ENCODE measurements around the gene IL15RA. TPM values are rescaled to one million over a fixed set of nuclear protein-coding genes. Genes with fewer than 3 reads are reported as not detected.

IL15RA gene
- total RNA-seq, 1 donor from 2014 or later: not detected

GRCh38 chr10:5956146-5956936, 21.0 kb downstream of the IL15RA start:
- Mint-ChIP-seq H3K27me3 (ENCODE audit: insufficient read depth, low read depth) (peaks cover 7% of the 10 kb centered on the region), H3K27ac (no peak overlapping the region), H3K9me3 (no peaks in the 10 kb centered on the region), H3K36me3 (no peaks in the 10 kb centered on the region), H3K4me3 (no peak overlapping the region), H3K4me1 (peaks cover 3% of the 10 kb centered on the region)
- Histone ChIP-seq H3K9ac (no peak overlapping the region), H3K36me3 (no peaks in the 10 kb centered on the region), H3K4me2 (no peak overlapping the region), H2AFZ (replicated peaks) (no peak overlapping the region), H3K27me3 (no peaks in the 10 kb centered on the region), H3K4me1 (no peaks in the 10 kb centered on the region), H3K79me2 (ENCODE audit: low read depth) (no peaks in the 10 kb centered on the region), H3K27ac (no peak overlapping the region), H3F3A (ENCODE audit: low read depth) (no peaks in the 10 kb centered on the region), H3K9me3 (ENCODE audit: low read depth) (no peaks in the 10 kb centered on the region), H3K4me3 (no peak overlapping the region), H4K20me1 (ENCODE audit: low read depth) (no peaks in the 10 kb centered on the region)
- TF ChIP-seq EZH2phosphoT487 (IDR thresholded peaks at IDR 0.05): no peak
- TF ChIP-seq CTCF (IDR thresholded peaks at IDR 0.05): no peak
- TF ChIP-seq EZH2 (IDR thresholded peaks at IDR 0.05): no peak
- no peak for DNase-seq (ENCODE audit: low spot score)

GRCh38 chr10:5953676-5954075, 23.7 kb downstream of the IL15RA start:
- Mint-ChIP-seq H3K4me3 (no peak overlapping the region), H3K27ac (no peak overlapping the region)
- H3F3A ChIP-seq (ENCODE audit: low read depth): no peaks in the 10 kb centered on the region

GRCh38 chr10:5952731-5953385, 24.5 kb downstream of the IL15RA start:
- Histone ChIP-seq H3K4me3 (no peak overlapping the region), H3K79me2 (ENCODE audit: low read depth) (no peaks in the 10 kb centered on the region), H3K27me3 (no peaks in the 10 kb centered on the region), H2AFZ (replicated peaks) (no peak overlapping the region), H4K20me1 (ENCODE audit: low read depth) (no peaks in the 10 kb centered on the region), H3K4me1 (peaks cover 4% of the 10 kb centered on the region), H3K4me2 (no peak overlapping the region), H3K27ac (no peak overlapping the region), H3K9me3 (ENCODE audit: low read depth) (no peaks in the 10 kb centered on the region), H3K36me3 (no peaks in the 10 kb centered on the region), H3F3A (ENCODE audit: low read depth) (no peaks in the 10 kb centered on the region), H3K9ac (no peak overlapping the region)
- no peak for TF ChIP-seq CTCF (IDR thresholded peaks at IDR 0.05)
- no peak for TF ChIP-seq EZH2phosphoT487 (IDR thresholded peaks at IDR 0.05)
- no peak for TF ChIP-seq EZH2 (IDR thresholded peaks at IDR 0.05)
- H3K36me3 Mint-ChIP-seq: no peaks in the 10 kb centered on the region
- no peak overlapping the region for H3K27ac Mint-ChIP-seq
- H3K4me1 Mint-ChIP-seq: peaks cover 9% of the 10 kb centered on the region
- no peaks in the 10 kb centered on the region for H3K9me3 Mint-ChIP-seq
- H3K27me3 Mint-ChIP-seq (ENCODE audit: insufficient read depth, low read depth): peaks cover 9% of the 10 kb centered on the region
- H3K4me3 Mint-ChIP-seq: no peak overlapping the region
- DNase-seq (ENCODE audit: low spot score): no peak

More at GRCh38 chr10:5953676-5954075, 23.7 kb downstream of the IL15RA start:
- Histone ChIP-seq H3K4me2 (no peak overlapping the region), H3K9me3 (ENCODE audit: low read depth) (no peaks in the 10 kb centered on the region), H3K36me3 (no peaks in the 10 kb centered on the region), H2AFZ (replicated peaks) (no peak overlapping the region), H3K4me3 (no peak overlapping the region), H3K9ac (no peak overlapping the region), H3K4me1 (peaks cover 4% of the 10 kb centered on the region), H3K79me2 (ENCODE audit: low read depth) (no peaks in the 10 kb centered on the region), H3K27ac (no peak overlapping the region), H4K20me1 (ENCODE audit: low read depth) (no peaks in the 10 kb centered on the region), H3K27me3 (no peaks in the 10 kb centered on the region)
- peaks cover 9% of the 10 kb centered on the region for H3K27me3 Mint-ChIP-seq (ENCODE audit: insufficient read depth, low read depth)
- DNase-seq (ENCODE audit: low spot score): no peak
- no peaks in the 10 kb centered on the region for H3K36me3 Mint-ChIP-seq
- no peak for TF ChIP-seq EZH2phosphoT487 (IDR thresholded peaks at IDR 0.05)
- no peak for TF ChIP-seq EZH2 (IDR thresholded peaks at IDR 0.05)
- no peak for TF ChIP-seq CTCF (IDR thresholded peaks at IDR 0.05)
- H3K9me3 Mint-ChIP-seq: no peaks in the 10 kb centered on the region
- H3K4me1 Mint-ChIP-seq: peaks cover 9% of the 10 kb centered on the region

All from neural progenitor cell (in vitro differentiated cells).